ENCODE measurements around the gene XIRP2.

The XIRP2 gene

GRCh38 chr2:167177196-167177595, 288.9 kb downstream of the XIRP2 start:
- TF ChIP-seq CTCF (IDR thresholded peaks at IDR 0.05; ENCODE audit: borderline replicate concordance, insufficient read depth, low read depth, low read length) = no peak
- no peak overlapping the region for H3K4me3 ChIP-seq (ENCODE audit: low read depth, low read length)

GRCh38 chr2:167181134-167181533, 292.9 kb downstream of the XIRP2 start:
- no peak for TF ChIP-seq CTCF (IDR thresholded peaks at IDR 0.05; ENCODE audit: borderline replicate concordance, insufficient read depth, low read depth, low read length)
- H3K4me3 ChIP-seq (ENCODE audit: low read depth, low read length) = no peak overlapping the region

GRCh38 chr2:167181688-167182087, 293.4 kb downstream of the XIRP2 start:
- no peak for TF ChIP-seq CTCF (IDR thresholded peaks at IDR 0.05; ENCODE audit: borderline replicate concordance, insufficient read depth, low read depth, low read length)
- no peak overlapping the region for H3K4me3 ChIP-seq (ENCODE audit: low read depth, low read length)

- no peak overlapping the region for H3K4me3 ChIP-seq (ENCODE audit: low read depth, low read length)
- no peak for TF ChIP-seq CTCF (IDR thresholded peaks at IDR 0.05; ENCODE audit: borderline replicate concordance, insufficient read depth, low read depth, low read length)
Measured at GRCh38 chr2:167182403-167182802, 294.1 kb downstream of the XIRP2 start.

GRCh38 chr2:167183931-167184330, 295.7 kb downstream of the XIRP2 start:
- TF ChIP-seq CTCF (IDR thresholded peaks at IDR 0.05; ENCODE audit: borderline replicate concordance, insufficient read depth, low read depth, low read length) = no peak
- H3K4me3 ChIP-seq (ENCODE audit: low read depth, low read length) = no peak overlapping the region

GRCh38 chr2:167186465-167186864, 298.2 kb downstream of the XIRP2 start:
- H3K4me3 ChIP-seq (ENCODE audit: low read depth, low read length) = no peak overlapping the region

More at GRCh38 chr2:167186465-167186864, 298.2 kb downstream of the XIRP2 start:
- TF ChIP-seq CTCF (IDR thresholded peaks at IDR 0.05; ENCODE audit: borderline replicate concordance, insufficient read depth, low read depth, low read length) = no peak

Data from GM12875 (cell line).